ENCODE measurements around the gene PRXL2C. TPM values are rescaled to one million over a fixed set of nuclear protein-coding genes. Genes with fewer than 3 reads are reported as not detected.

The PRXL2C gene
- total and polyA plus RNA-seq, 10 of the 15 experiments (the other 5 are each of a cell fraction or from before 2014, with no cell fraction given): 4.0 to 16.0 (median 7.4) TPM

GRCh38 chr9:96686638-96687335 lies 31.7 kb upstream of the PRXL2C start:
- BruUV-seq (replicated peaks): no TSS peak
- POLR2A ChIA-PET: no interaction called here

More at GRCh38 chr9:96686638-96687335, 31.7 kb upstream of the PRXL2C start:
- FAIRE-seq: no peak
- TF ChIP-seq ASH2L (IDR thresholded peaks at IDR 0.05; ENCODE audit: borderline replicate concordance, low read depth) (no peak), SREBF1 (IDR thresholded peaks at IDR 0.05; ENCODE audit: low read length) (no peak), CTCF (IDR thresholded peaks at IDR 0.05 in 2 of 3, conservative IDR thresholded peaks at IDR 0.05 in 1 of 3; ENCODE audit: control insufficient read depth in 2 of 3, extremely low read depth in 1 of 3, insufficient read depth in 1 of 3, low read depth in 3 of 3, low read length in 3 of 3) (0 out of 6 replicates have a peak, but pooled peaks of 1 of the 3 experiments have one; percentile 7), SRF (IDR thresholded peaks at IDR 0.05; ENCODE audit: low read depth in 2 of 2, low read length in 2 of 2) (peak; percentile 45 to 68; a peak in 2 of 4 replicates), TAF1 (IDR thresholded peaks at IDR 0.05; ENCODE audit: borderline replicate concordance, low read depth, low read length) (no peak)
- intact Hi-C loops (cut with micrococcal nuclease; ENCODE audit: unreplicated experiment): no loop called here
- Histone ChIP-seq H3K9ac (ENCODE audit: control insufficient read depth, insufficient read depth, low read length) (no peak overlapping the region), H3K79me2 (ENCODE audit: control insufficient read depth, insufficient read depth, low read length) (no peaks in the 10 kb centered on the region), H3K9me3 (replicated peaks; ENCODE audit: control insufficient read depth, insufficient read depth, low read length) (no peaks in the 10 kb centered on the region; the same call in 2 of the 3 replicates), H3K27me3 (replicated peaks in 1 of 2; ENCODE audit: control insufficient read depth in 2 of 2, insufficient read depth in 2 of 2, low read length in 1 of 2) (no peaks in the 10 kb centered on the region), H2AFZ (ENCODE audit: control insufficient read depth, low read depth, low read length) (no peak overlapping the region), H3K4me2 (ENCODE audit: control insufficient read depth, insufficient read depth) (no peak overlapping the region), H3K4me1 (ENCODE audit: control insufficient read depth, insufficient read depth, low read length) (no peaks in the 10 kb centered on the region), H3K27ac (ENCODE audit: control insufficient read depth, insufficient read depth) (no peak overlapping the region), H3K4me3 (no peak overlapping the region), H3K36me3 (ENCODE audit: control insufficient read depth in 2 of 2, insufficient read depth in 2 of 2, low read length in 1 of 2) (no peaks in the 10 kb centered on the region), H4K20me1 (ENCODE audit: control insufficient read depth, insufficient read depth) (no peaks in the 10 kb centered on the region)
- in situ Hi-C loops (cut with MboI): no loop called here
- no peak for ATAC-seq
- SMC1A ChIA-PET (ENCODE audit: uncharacterized antibody, unreplicated experiment): no interaction called here
- RAD21 ChIA-PET (ENCODE audit: unreplicated experiment): no interaction called here
- no peak for DNase-seq (ENCODE audit: low read depth, low spot score)
- WGBS (ENCODE audit: insufficient coverage, insufficient replicate concordance, low lambda C conversion rate, missing lambda C conversion rate): 41% methylated on average over 42 of the region's 62 CpGs
- CTCF ChIA-PET: no interaction called here
